ENCODE data around the gene CFDP1.
A peak's percentile ranks its signal among the peaks of the same experiment; 100 is the strongest.

CFDP1 gene

DNA sequence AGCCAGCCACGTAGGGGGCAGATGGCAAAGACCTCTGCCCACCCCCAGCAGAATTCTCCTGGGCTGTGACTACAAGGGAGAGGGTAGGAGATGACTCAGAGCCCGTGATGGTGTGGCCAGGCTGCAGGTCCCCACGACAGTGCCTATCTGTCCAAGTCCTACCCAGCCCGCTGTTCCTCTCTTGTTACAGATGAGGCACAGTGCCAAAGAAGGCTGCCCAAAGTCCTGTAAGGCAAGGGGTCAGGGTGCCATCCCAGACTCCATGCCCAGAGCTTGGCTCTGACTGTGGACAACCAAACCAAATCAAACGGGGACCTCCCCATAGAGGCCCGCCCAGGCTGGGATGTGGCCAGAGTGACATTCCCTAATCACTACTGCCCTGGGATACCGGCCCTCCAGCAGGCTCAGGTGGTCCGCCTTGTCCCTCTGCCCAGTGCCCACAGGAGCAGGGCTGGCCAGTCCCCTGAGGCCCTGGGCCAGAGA is 169.3 kb downstream of the CFDP1 start:
- DNase-seq = no peak

DNA sequence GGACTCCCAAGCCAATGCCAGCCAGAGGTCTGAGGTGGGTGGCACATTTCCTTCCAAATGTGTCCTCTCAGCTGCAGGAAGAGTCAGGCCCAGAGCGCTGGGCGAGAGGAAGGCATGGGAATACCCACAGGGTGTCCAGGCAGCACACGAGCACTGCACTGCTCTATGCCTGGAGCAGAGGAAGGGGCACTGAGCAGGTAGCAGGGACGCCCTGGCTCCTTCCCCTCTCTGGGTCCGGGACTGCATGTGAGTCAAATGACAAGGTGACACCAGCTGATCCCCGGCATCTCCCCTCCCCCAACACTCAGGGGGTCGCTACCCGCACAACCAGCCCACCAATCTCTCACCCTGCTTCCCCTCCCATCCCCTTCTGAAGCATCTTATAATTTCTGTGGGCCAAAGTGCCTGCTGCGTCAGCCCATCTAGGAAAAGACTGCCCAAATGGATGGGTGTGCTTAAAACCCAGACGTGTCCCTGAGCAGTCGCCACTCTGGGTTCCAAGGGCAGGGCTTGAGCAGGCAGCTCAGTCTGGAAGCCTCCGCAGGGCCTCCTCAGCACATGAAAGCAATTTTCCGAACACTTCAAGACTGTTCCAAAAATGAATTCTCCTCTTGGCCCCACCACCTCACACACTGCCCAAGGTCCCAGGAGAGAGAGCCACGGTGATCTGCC is 169.9 kb downstream of the CFDP1 start:
- DNase-seq = no peak

DNA sequence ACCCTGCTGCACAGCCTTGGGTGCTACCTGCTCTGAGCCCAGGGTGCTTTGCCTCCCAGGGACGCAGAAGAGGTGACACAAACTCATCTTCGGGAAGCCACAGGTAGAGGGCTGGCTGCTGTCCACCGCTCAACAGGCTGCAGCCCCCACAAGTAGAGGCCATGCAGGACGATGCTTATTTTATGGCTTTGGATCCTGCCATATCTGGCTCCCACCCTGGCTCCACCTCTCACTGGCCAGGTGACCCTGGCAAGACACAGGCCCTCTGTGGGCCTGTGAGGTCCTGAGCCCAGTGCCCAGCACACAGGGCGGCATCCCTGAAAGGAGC is 170.5 kb downstream of the CFDP1 start:
- DNase-seq = no peak

DNA sequence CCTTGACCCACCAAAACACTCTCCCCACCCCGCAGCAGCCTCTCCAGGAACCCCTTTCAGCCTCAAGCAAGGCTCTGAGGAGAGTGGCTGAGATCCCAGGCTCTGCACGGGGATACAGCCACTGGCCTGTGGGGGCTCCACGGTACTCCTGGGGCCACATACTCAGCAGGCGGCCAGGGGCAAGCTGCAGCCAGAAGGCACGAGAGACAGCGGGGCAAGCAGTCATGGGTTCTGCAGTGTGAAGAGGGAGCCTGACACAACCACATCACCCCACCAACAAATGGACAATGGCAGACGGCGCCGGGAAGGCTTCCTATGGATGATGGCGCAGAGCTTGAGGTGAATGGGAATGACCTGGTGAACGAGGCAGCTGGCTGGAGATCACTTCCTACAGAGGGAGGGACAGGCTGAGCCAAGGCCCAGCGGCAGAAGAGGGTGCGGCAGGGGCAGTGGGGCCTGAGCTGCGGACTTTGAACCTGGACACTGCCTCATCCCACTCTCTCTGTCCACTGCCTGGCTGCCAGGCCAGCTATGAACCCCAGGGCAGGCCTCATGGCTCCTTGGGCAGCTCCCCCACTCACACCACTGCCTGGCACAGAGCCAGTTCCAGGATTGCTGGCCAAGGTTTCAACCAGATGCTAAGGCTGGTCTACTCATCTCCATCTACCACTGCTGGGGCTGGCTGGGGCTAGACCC is 171.1 kb downstream of the CFDP1 start:
- DNase-seq = no peak

DNA sequence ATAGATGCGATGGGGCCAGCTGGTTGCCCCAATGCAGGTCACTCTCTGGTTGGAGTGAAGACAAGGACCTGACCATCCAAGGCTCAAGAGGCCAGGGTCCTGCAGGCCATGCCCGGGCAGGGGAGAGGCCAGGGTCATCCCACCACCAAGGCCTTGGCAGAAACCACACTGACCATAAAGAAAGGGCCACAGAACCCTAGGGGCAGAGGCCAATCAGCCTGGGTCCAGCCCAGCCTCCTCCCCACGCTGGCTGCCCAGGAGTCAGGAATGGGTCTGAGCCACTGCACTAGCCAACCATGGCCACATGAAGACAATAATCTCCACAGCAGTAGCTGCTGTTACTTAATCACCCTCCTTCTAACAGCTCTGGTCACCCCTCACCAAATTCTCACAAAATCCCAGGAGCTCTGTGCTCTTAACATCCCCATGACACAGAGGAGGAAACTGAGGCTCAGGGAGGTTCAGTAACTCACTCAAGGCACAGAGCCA is 171.7 kb downstream of the CFDP1 start:
- no peak for DNase-seq

DNA sequence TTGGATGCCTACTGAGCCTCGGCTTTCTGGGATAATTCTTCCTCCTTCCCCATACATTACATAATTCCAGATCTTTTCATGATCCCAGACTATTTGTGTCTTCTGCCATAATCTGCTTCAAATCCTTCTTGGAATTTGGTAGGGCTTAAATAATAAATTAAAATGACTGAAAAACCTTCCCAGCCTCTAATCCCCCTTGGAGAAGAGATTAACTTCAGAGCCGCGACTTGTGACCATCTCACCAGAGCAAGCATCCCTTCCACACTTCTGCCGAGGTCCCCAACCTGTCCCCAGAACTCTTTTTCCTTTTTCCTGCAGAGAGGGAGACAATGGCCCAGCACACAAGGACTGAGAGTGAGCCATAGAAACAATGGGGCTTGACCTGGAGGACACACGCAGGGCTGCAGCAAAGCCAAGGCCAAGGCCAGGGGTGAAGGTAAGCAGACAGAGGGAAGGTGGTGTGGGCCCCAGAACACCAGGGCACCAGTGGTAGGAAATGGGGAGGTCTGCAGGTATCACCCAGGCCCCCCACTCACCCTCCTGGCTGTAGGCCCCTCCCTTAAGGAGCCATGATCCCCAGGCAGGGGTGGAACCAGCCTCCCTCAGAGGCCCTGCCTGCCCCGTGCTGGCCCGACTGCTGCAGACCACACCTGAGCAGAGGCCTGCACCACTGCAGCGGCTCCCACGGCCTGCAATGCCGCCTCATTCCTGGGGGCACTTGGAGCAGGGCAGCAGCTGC is 172.3 kb downstream of the CFDP1 start:
- DNase-seq = no peak

DNA sequence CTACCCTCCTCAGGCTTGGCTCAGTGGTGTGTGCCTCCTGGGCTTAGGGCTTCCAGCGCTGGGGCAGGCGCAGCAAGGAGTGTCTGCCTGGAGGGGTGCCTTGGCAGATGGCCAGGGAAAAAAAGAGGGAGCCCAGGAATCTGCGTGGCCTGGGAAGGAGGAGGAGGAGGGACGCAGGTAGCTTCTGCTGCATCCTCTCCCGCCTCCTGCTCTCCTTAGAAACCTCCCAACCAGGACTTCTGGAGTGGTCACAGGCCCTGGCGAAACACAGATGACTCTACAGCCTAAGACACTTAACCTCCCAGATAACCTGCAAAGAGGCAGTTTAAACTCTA is 174.5 kb downstream of the CFDP1 start:
- DNase-seq = no peak

DNA sequence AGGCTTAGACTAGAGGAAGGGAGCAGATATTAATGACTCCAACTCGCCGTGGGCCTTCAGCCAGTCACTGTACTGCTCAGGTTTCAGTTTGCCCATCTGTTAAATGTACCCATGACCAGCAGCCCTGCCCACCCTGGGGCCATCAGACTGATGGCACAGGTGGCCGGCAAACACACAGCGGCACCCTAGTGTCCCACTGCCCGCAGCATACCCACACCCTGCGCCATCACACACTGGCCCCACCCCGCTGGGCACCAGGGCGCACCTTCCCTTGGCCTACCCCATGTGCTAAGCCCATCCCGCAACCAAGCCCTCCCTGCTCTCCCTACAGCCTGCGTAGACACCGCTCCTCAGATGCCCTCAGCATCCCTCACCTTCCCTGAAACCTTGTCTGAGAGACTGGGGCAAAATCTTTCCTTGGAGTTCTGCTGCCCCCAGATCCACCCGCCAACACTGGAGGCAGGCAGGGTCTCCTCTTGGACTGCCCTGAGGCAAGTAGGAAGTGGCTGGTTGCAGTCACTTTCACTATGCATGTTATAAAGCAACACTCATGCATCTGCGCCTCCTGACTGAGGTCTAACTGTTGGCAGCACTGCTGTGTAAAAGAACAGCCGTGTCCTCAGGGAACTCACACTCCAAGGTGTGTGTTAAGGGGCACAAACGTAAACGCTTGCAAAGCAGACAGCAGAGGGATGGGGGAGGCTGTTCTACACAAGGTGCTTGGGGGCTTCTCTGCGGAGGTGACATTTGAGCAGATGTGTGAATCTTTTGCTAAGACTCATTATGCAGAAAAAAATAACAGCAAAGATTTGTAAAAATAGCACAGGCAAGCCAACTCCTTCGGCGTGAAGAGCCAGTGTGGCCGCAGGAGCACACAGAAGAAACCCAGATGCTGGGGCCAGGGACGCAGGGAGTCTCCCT is 175.2 kb downstream of the CFDP1 start:
- DNase-seq = no peak

DNA sequence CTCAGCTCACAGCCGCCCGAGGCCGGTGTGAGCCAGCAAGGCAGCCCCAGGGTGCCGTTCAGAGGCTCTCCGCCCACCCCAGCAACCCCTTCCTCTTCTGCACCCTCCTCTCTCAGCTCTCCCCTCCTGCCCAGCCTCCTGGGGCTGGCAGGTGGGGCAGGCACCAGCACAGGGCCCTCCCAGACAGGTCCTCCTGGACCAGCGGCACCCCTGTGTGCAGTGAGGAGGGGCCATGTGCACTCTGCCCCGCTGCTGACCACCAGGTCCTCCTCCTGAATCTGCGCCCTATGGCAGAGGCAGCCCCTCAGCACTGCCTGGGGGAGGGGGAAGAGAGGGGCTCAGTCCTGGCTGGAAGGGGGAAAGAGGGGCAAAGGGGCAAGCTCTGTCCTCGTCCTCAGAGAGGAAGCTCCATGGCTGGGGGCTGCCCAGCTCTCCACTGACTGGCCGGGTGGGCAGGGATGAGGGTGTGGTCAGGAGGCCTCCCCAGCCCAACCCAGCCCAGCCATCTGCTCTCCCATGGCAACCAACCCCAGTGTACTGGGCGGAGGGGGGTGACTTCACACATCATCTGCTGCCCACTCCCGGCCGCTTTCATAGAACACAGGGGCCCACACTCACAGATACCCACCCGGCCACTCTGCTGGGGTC is 176.5 kb downstream of the CFDP1 start:
- DNase-seq = no peak

DNA sequence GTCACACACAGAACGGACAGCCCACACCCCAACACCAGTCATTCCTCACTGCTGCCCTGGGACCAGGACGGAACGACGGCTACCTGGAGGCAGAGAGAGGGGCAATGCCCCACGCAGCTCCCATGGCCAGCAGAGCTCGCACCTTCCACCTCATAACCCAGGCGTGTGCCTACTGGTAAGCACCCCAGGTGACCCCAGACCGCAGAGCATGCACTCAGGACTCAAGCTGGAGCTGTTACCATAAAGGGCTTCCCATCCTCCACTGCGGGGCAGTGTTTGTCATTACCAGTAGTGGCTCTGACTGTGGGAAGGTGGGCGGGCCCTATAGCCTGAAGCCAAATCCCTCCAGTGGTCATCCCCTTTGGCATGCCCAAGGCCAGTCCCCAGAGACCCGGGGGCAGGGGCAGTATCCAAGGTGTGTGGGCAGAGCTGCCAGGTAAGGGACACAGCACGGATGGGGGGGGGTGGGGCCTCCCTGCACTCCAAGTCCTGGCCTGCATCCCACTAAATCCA is 177.2 kb downstream of the CFDP1 start:
- no peak for DNase-seq

DNA sequence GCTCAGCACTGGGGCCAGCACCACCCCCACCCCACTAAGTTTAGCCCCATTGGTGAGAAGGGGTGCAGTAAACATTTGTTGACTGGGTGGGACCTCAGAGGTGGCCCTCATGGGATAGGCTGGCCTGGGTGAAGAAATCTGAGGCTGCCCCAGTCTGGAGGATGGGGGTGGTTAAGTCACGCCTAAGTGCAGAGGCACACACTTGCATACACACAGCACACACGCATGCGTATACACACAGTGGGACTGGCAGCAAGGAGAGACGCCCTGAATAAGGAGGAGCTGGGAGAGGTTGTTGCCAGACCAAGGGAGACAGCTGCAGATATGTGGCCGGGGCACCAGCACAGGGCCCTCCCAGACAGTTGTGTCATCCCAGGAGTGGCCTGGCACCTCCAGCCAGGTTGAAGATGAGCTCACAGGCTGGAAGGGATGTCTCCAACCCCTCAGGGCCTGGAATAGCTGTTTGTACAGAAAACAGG is 178.9 kb downstream of the CFDP1 start:
- DNase-seq = no peak

DNA sequence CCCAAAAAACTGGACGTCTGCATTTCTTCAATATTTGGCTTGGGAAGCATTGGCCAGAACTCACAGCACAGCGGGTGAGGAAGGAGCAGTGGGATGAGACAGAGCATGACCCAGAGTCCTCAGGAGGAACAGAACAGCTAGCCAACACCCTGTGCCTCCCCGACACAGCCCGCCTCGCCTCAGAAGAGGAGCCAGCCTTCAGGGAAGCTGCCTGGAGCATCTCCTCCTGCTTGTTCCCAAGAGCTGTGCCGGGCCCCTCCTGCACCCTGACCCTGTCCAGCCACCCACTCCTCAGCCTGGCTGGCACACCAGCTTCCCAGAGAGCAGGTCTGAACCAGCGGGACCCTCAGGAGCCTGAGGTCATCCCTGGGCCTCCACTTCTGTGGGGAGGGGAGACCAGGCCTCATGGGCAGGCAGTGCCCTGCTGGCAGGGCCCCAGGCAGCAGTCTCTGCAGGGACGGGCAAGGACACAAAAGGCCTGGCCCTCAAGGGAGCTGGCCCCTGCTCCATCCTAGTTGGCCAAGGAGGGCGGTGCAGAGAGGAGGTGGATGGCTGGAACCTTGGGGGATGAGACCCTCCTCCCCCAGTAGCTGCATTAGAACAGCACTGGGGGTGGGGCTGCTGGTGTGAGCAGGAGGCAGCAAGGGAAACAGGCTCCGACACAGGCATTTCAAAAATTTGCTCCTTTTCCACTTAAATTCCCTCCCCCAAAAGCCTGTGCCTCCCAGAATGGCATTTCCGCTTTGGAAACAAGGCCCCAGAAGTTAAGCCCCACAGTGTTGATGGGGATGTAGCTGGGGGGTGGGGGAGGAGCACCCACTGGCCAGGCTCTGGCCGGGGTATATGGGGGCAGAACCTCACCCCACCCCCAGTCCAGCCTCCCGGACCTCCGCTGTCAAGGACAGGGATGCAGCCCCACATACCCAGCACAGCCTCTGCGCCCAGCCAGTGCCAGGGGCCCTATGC is 180.1 kb downstream of the CFDP1 start:
- DNase-seq = peak; percentile 16

DNA sequence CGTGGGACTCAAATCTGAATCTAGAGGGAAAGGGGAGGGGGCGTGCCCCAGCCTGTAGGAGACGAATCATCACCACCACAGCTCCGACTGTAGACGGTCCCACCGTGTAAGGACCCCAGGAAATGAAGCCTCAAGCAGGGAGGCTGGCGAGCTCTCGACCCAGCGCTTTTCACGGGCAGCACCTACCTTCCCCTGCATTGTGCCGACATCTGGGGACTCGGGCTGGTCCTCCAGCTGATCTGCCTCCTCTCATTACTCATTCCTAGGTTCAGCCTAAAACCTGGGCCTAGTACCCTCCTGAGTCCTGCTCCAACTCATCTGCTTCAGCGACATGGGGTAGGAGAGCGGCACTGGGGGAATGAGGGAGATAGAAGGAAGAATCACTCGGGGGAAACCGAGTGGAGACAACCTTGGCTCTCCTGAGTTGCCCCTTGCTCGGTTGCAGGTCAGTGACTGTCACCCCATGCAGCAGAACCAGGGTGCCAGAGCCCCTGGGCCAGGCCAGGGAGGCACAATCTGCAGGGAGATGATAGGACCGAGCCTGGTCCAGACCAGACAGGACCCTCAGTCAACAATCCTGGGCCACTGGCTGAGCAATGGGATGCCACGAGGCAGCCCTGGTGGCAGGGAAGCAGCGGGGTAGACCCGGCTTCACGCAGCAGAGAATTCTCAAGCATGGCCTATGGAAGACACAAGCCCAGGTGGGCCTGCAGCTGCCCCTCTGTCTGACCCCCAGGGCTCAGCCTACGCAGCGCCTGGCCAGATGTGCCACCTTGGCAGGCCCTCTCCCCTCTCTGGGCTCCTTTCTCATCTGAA is 181.0 kb downstream of the CFDP1 start:
- no peak for DNase-seq

DNA sequence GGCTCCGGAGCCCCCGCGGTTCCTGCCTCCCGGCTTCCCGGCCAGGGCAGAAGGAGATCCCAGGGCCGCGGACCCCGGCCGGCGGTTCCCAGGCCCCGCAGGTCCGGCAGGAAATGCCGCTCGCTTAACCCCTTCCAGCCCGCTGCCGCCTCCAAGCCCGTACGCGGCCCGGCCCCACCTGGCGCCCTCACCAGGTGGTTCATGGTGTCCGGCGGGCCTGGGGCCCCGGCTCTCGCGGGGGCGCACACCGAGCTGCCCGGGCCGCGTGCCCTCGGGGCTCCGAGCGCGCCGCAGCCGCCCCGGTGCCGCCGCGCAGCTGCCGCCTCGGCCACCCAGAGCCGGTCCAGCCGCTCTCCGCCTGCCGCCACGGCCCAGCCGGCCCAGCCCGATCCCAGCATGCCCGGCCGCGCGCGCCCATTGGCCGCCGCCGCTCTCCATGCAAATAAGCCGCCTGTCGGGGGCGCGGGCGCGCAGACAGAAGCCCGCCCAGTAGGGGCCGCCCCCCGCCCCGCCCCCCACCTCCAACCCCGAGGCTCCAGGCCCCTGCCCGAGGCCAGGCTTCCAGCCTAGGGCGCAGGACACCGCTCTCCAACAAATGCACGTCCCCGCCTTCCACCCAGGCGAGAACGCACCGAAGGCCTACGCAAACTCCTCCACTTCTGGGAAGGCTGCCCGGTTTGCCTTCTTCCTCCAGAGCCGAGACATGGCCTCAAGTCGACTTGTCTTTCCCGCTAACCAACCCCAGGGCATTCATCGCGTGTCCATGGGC is 181.8 kb downstream of the CFDP1 start, which contains the start of gene BCAR1:
Gene BCAR1 (minus strand): TSS at position 345 of the 769 bp plus-strand sequence. CDS start 142 bp downstream, at position 203.
- peak; percentile 89 for DNase-seq

DNA sequence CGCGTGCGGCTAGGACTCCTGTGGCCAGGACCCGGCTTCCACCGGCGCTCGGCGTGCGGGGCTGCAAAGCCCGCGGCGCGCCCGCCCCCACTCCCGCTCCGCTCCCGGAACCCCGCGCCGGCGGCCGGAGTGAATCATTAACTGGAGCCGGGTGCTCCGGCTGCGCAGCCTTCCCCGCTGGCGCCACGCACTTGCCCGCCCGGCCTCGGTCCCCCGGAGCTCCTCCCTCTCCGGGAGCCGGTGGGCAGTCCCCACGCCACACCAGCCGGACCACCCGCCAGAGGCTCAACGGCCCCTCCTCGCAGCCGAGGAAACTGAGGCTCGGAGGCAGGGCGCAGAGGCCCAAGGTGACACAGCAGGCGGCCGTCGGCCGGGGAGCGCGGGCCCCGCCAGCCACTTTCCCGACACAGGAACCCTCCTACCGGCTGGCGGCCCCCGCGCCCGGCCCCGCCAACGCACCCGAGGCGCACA is 182.5 kb downstream of the CFDP1 start:
- DNase-seq = no peak

DNA sequence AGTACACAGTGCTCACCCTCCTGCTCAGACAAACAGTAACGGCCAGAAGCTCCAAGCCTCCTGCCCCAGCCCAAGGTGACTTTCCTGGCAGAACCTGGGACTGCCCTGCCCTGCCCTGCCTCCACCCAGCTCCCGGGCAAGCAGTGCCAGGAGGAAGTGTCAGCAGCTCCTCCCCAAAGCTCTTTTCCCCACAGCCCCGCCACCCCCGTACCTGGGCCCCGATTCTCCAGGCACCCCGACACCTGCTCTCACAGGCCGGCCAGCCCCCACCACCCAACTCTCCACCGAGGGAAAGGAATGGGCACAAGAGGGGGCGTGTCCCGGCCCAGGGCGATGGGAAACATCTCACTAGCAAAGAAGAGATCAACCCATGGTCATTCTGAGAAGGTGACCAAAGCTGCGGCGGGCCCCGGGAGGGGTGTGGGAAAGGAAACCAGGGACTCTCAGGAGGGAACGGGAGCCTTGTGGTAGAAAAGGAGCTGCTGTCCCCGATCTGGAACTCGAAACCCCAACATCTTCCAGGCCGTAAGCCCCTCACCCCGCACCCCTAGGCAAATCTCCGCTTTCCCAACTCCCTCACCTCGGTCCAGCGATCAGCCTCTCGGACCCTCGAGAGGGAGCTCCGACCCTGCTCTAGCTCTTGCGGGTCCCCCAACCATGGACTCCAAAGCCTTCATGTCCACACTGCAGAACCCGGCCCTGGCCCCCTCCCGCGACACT is 183.1 kb downstream of the CFDP1 start:
- DNase-seq = no peak

DNA sequence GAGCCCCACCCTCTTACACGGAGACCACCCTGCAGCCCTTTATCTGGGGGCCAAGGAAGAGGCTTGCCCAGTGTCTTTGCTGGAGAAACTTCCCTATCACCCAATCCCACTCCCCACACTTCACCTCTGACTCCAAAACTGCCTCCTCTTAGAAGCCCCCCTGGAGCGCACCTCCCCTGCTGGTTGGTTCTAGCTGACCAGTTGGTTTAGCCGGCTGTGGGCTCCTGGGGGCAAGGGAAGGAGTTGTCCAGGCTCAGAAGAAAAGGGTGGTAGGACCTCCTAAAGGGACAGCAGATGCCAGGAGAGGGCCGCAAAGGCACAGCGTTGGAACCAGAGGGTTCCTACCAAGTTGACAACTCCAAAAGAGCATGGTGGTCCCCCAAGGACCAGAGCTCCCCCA is 183.9 kb downstream of the CFDP1 start:
- no peak for DNase-seq
